ENCODE results near the gene AFF3.

GRCh38 chr2:99971326-99971900 is 171.0 kb downstream of the AFF3 start:
- no peak for TF ChIP-seq CTCF (IDR thresholded peaks at IDR 0.05 in 8 of 11, conservative IDR thresholded peaks at IDR 0.05 in 3 of 11)
- no peak for TF ChIP-seq POLR2A (IDR thresholded peaks at IDR 0.05)

Measured in spleen (tissue), 7 donors.